Stimulated activated CD8-positive, alpha-beta memory T cell treated with anti-CD3 and anti-CD28 coated beads, Interleukin-4, amount 100 ng/mL, for 4 hours (primary cell): ENCODE results near the gene CCDC92.

Experiments
- DNase-seq, 2 donors: peaks; one replicate each; pipeline ENCODE4 v3.0.0-alpha.2; 2020; ENCODE audit warnings: low read depth in 2 of 2, low spot score in 1 of 2

The CCDC92 gene

GRCh38 chr12:123972457-123973401 lies at the start of gene CCDC92, which contains the start of gene ZNF664:
Gene CCDC92, minus strand, starts transcription at chr12:123972831. Its CDS starts 28,526 bp downstream, at chr12:123944305.
Gene ZNF664, plus strand, starts transcription at chr12:123973215. Its CDS starts 38,930 bp downstream, at chr12:124012145.
- peak; percentile 87 to 92 for DNase-seq

DNA sequence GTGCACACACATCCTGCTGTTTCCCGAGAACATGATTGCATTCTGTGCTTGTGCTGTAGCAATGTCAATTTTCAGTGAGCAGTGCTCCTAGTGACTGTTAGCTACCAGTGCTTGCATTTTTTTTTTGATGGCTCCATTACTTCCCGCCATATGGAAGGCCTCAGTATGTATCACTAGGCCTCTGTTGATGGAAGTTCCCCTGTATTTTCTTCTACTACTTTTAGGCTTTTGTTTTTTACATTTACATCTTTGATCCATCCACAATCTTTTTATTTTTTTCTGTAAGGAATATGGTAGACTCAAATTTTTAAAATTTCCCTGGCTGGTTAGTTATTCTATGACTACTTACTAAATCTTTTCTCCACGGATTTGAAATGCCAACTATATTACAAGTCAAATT lies 49.5 kb upstream of the CCDC92 start:
- no peak for DNase-seq

DNA sequence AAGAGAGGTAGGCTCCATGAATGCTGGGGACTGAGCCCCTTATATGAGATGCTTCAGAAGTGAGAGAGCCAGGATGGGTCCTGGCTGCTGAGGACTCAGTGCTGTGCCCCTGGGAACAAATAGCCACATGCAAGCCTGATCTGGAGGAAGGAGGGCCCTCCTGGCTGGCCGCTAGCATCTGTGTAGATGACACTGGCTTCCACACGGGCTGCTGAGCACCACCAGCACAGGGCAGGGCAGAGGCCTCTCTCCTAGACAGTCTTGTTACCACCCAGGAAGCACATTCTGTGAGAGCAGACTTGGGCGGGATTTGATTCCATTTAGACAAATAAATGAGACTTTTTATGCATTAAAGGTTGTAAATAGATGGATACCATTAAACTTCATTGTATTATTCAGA lies 48.4 kb upstream of the CCDC92 start:
- DNase-seq, result no peak

- no peak for DNase-seq
These were observed 47.9 kb upstream of the CCDC92 start for GRCh38 chr12:124020514-124020949.

DNA sequence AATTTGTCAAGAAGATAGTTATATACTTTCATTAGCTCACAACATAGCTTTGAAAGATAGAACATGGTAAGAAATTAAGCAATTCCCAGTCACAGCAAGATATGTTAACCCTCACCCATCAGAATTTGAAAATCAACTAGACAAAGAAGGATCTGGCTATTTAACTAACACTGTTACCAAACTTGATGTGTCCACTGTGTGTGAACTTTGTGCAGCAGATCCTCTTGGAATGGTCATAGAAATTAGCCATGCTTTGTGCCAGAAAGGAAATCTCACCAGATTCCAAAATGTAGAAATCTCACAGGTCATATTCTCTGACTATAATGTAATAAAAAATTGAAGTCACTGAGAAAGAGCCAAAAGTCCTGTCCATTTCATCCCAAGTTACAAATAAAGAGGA lies 46.5 kb upstream of the CCDC92 start:
- DNase-seq, result no peak

DNA sequence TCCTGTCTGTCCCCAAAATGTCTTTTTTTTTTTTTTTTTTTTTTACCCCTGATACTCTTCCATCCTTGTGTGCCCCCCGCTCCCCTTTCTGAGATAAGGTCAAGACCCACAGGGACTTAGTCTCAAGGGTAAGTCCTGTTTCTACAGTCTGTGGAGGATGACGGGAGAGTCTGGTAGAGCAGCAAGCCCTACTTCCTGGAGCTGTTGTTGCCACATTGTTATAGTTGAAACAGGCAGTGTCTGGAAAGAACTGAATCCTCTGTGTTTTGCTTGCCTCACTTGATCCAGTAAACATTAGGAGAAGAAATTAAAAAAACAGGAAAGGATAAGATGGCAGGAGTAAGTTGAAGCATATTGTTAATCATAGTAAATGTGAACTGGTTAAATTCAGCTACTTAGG lies 45.9 kb upstream of the CCDC92 start:
- DNase-seq, result no peak

GRCh38 chr12:124017064-124017463 lies 44.4 kb upstream of the CCDC92 start:
- DNase-seq, result no peak

DNA sequence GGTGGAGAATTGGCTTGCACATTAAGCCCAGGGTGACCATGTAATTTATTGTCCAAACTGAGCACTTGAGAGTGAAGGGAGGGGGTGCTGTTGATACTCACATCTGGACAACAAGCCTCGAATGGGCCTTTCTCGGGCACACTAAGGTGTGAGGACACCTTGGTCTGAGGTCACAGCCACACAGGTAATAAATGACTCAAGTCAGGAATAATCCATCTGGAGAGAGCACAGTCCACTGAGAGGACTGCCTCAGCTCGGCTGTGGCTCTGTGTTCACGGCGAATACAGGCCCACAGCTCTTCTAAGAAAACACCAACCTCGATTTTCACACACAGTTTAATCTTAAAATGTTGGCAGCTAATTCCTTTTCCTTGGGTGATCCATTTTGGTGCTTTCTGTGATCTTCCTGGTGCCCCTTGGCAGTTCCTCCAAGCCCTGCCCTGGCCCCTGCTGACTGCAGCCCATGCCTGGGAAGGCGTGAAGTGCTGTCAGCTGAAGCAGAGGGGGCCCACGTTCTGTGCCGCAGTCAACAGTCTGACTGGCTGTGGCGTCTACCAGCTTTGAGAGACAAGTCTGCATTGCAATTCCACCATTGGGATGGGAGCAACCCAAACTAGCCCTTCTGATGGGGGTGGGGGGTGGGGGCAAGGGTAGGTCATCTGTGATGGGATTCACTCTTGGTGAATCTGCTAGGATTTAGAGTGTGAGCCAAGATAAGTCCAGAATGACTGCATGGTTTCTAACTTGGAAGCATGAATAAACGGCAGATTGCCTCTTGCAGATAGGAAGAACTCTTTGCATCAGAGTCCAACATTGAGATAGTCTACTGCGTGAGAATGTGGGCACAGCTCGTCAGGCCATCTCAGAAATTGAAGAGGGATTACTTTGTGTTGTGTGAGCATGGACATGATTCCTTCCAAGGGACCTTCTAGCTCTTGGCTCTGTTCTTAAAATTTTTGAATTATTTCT lies 43.1 kb upstream of the CCDC92 start:
- DNase-seq, result no peak

DNA sequence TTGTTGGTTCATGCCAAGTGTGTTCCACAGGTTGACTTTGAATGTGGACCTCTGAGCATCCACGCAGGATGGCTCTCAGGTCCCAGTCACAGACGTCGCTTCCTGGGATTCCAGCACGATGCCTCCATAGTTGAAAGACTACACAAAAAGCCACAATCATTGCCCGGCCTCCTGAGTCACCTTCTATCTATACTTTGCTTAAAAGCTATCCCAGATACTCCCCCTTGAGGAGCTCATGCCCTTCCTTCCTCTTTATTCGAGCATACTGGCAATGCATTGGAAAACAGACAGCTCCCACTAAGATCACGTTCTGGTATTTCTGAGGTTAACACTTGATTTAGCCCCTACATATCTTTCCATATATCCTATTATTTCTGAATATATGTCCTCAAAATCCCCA lies 40.4 kb upstream of the CCDC92 start:
- DNase-seq, result no peak

DNA sequence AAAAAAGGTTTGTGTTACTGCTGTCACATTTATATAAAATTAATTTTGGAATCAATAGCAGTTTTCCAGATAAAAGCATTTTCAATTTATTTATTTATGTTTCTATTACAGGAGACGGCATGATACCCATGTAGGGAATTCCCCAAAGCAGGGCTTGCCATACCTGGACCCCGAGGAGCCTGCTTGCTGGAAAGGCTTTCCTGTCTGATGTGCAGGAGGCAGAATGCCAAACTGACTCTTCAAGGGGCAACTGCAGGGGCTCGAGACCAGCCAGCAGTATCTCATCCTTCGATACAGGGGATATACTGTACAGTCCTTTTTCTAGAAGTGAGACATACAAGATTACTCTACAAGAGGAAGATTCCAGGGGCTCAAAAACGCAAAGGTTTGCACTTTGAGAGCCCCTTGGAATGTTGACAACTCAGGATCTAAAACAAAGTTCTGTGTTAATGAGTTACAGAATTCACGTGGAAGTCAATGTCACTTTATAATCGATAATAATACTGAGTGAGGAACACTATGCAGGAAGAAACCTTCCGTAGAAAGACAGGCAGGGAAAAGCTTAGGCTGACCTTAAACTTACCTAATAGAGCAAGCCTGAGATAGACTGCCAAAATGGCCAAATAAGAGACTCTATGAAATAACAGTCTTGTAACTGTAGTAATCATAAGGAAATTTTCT lies 38.9 kb upstream of the CCDC92 start:
- no peak for DNase-seq

GRCh38 chr12:124010687-124011086 lies 38.1 kb upstream of the CCDC92 start:
- DNase-seq, result no peak

DNA sequence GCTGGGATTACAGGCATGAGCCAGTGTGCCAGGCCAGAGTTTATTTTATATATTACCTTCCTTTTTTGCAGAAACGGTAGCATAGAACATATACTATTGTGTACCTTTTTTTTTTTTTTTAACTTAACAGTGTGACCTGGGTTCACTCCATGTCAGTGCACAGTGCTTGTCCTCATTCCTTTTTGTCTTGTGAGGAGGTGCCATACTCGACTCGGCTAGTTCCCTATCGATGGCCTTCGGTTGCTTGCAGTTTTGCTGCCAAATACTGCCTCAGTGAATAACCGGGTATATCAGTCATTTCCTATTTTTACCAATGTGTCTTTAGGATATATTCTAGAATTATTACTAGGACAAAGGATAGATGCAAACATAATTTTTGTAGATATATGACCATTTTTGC lies 37.1 kb upstream of the CCDC92 start:
- DNase-seq, result no peak

DNA sequence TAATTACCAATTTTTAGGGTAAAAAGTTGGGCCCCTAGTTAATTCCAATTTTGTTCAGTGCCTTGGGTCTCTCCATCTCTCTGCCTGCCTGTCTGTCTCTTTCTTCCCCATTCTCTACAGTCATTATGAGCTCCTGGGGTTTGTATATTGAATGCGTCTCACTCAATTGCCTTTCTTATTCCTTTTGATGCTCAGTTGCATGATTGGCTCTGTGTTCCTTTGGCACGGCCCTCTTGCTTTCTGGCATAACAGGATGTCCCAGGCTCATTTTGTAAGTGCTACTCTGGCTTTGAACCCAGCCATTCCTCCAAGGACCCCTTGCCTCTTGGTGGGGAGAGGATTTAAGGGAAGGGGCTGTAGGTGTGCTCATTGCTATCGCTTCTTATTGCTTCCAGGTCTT lies 36.0 kb upstream of the CCDC92 start:
- DNase-seq, result no peak

GRCh38 chr12:124007826-124008570 lies 35.4 kb upstream of the CCDC92 start:
- no peak for DNase-seq

GRCh38 chr12:124006846-124007713 lies 34.4 kb upstream of the CCDC92 start:
- DNase-seq, result no peak

DNA sequence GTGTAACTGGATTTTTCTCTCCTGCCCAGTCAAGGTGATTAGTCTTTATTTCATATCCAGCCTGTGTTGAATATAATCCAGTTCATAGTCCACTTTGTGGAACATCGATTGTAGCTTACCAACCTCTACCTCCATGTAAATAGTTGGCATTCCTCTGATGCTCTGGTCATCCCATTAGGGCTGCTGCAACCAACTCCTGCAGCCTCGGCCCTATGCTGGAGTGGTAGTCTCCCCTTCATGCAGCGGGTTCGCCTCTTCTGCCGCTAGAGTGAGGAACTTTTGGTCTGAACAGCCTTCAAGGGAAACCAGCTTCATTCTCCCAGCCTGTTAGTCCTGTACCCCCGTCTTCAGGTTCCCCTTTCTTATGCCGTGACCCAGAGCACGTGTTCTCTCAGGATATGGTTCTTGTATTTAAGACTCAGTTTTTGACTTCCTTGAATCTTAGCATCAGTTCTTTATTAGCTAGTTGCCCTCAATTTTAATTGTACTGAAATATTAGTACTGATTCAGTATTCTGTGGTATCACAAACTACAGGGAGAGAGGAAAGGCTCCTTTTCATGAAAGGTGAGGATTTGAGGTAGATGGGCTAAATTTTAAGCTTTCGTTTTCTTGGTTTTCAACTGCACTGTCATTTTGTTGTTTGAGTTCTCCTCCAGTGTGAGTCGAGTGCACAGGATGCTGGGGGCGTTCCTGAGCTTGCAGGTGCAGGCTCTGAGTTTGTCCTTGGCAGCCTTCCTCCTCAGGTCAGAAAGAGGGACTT lies 33.6 kb upstream of the CCDC92 start:
- no peak for DNase-seq

GRCh38 chr12:124004233-124004875 lies 31.7 kb upstream of the CCDC92 start:
- no peak for DNase-seq

DNA sequence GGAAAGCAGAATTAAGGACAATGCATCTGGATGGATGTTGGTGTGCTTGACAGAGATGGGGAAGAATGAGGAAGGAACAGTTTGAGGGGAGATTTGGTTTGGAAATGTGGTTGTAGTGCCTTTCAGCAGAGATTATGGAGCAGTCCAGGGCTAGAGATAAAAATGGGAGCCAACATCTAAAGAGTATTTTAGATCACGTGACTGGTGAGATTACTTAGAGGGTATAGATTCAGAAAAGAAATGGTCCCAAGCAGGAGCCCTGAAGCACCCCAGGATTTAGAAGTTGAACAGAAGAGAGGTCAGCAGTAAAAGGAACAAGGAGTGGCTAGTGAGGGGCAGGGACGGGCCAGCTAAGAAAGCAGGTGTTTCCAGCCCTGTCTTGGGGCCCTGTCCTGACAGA lies 30.0 kb upstream of the CCDC92 start:
- DNase-seq, result no peak
